Sigmoid colon (tissue), 7 donors: ENCODE data around the gene CYTH1. TPM values are rescaled to one million over a fixed set of nuclear protein-coding genes. Genes with fewer than 3 reads are reported as not detected.
"Not testable (repeated sequence)": the region's sequence is repeated elsewhere in the genome, so short reads cannot be mapped to it uniquely, and the experiment has no call there.

Experiments used
- DNase-seq: peaks from one replicate; pipeline ENCODE4 v3.0.0-alpha.2; 2019
- H3K27ac ChIP-seq, 4 donors: fragments of 200-600 bp; sonication (generic); one replicate each; pipeline ENCODE4 v1.5.1; 2016 to 2019; ENCODE audit warnings: mild to moderate bottlenecking in 1 of 4
- H3K27me3 ChIP-seq, 3 donors: fragments of 200-600 bp; sonication (generic); one replicate each; pipeline ENCODE4 v1.5.1; 2019; ENCODE audit warnings: mild to moderate bottlenecking in 1 of 3
- H3K36me3 ChIP-seq, 4 donors: fragments of 200-600 bp; sonication (generic); one replicate each; pipeline ENCODE4 v1.5.1; 2016 to 2019
- H3K4me1 ChIP-seq, 4 donors: fragments of 200-600 bp; sonication (generic); one replicate each; pipeline ENCODE4 v1.5.1; 2017 to 2019
- H3K4me3 ChIP-seq, 4 donors: fragments of 200-600 bp; sonication (generic); one replicate each; pipeline ENCODE4 v1.5.1; 2017 to 2019; ENCODE audit warnings: mild to moderate bottlenecking in 2 of 4, moderate library complexity in 1 of 4
- H3K9me3 ChIP-seq, 4 donors: fragments of 200-600 bp in 3 of 4; sonication (generic) in 3 of 4; one replicate each; pipeline versions ENCODE4 v1.5.1 to v1.6.1; 2013 to 2019
- CTCF ChIP-seq, 4 experiments: fragments of 450-650 bp in 3 of 4; fragments of 200-600 bp in 1 of 4; IDR thresholded peaks; one replicate each; pipeline ENCODE4 v1.5.1; 2016 to 2019; ENCODE audit warnings: antibody characterized with exemption in 4 of 4, mild to moderate bottlenecking in 3 of 4, moderate library complexity in 2 of 4
- EP300 ChIP-seq, 4 donors: sonication (generic); formaldehyde crosslinking; IDR thresholded peaks; one replicate each; pipeline ENCODE4 v1.6.1; 2017; ENCODE audit warnings: antibody characterized with exemption in 4 of 4
- POLR2A ChIP-seq, 2 donors: fragments of 450-650 bp; IDR thresholded peaks; one replicate each; pipeline ENCODE4 v1.6.1; 2016; ENCODE audit warnings: antibody characterized with exemption in 2 of 2, mild to moderate bottlenecking in 2 of 2, moderate library complexity in 2 of 2
- POLR2AphosphoS5 ChIP-seq, 4 donors: sonication (generic); formaldehyde crosslinking; IDR thresholded peaks; one replicate each; pipeline ENCODE4 v1.6.1; 2017; ENCODE audit warnings: antibody characterized with exemption in 4 of 4
- WGBS, 2 donors: extraction: QIAGEN DNeasy Blood & Tissue Kit; methylation state at CpG; one replicate each; pipeline ENCODE4 v1.1.7; 2013; 5-methylcytosine and 5-hydroxymethylcytosine counted together
- intact Hi-C: fragments of 100-400 bp; cut with DNase I; formaldehyde crosslinking; loops from one replicate; pipeline ENCODE4 v1.15.1; 2023
- polyA plus RNA-seq, 3 donors: library from polyadenylated mRNA; stranded (reverse); fragments of 200-250 nt; gene quantifications; one replicate each; pipeline ENCODE4 v1.2.3, GENCODE V29; 2013
- total RNA-seq, 4 donors: library from RNA; depleted of rRNA; stranded (reverse); fragments of >200 nt; gene quantifications; one replicate each; pipeline ENCODE4 v1.1.0, GENCODE V29; 2016
- donor health status: healthy with polysubstance abuse.
- donor health status: Bipolar disorder and iron deficiency.
- donor health status: healthy.

Gene CYTH1
- total and polyA plus RNA-seq, 7 donors, result 26.7 to 83.8 (median 38.5) TPM

- Histone ChIP-seq H3K27me3 (no peaks in the 10 kb centered on the region), H3K4me3 (no peak overlapping the region), H3K27ac (peak overlapping the region in 3 of 4 donors; percentile 5 to 30 (median 29)), H3K4me1 (peaks cover 0 to 27% (median 10%) of the 10 kb centered on the region in 4 donors), H3K36me3 (no peaks in the 10 kb centered on the region), H3K9me3 (no peaks in the 10 kb centered on the region)
- intact Hi-C loops, result no loop called here
- 38 to 63% methylated on average over 11 of the region's 11 CpGs for WGBS, 2 donors
- no peak for DNase-seq
- no peak for TF ChIP-seq EP300 (IDR thresholded peaks at IDR 0.05)
Observed at GRCh38 chr17:78759203-78759968, 22.7 kb downstream of the CYTH1 start.

DNA sequence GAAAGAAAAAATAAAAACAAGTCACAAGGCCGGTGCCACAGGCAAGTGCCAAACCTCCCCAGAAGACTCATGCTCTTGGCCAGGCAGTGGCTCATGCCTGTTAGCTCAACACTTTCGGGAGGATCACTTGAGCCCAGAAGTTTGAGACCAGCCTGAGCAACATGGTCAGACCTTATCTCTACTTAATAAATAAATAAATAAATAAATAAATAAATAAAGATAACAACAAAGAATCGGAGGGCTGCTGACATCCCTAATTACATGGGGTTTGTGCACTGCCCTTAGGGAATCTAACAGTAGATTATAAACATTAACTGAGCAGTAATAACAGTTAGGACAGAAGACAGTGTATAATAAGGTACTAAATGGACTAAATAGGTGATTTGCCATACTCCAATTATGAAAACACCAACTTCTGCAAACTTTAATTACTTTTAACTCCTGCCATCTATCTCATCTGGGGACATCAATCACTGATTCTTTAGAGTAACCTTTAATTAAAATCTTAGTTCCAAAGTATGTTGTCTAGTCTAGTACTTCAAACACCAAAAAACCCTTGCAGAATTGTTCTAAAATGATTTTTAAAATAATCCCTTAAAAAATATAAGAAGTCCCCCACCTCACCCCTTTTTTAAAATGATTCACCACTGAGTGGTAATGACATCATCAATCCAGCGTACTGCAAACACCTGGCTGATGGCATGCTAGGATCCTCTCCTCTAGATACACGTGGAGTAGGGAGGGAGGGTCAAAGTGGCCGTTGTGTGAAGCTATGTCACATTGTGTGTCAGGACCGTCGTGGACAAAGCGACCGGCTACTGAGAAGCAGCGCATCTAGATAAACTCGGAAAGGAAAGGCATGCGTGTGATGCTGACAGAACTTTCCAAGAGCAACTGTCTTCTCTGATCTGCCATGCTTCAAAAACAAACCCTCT is 28.5 kb downstream of the CYTH1 start:
- H3K4me1 ChIP-seq, result peaks cover 0 to 14% (median 8%) of the 10 kb centered on the region in 4 donors
- TF ChIP-seq POLR2AphosphoS5 (IDR thresholded peaks at IDR 0.05) (no peak), POLR2A (IDR thresholded peaks at IDR 0.05) (no peak), CTCF (IDR thresholded peaks at IDR 0.05) (no peak), EP300 (IDR thresholded peaks at IDR 0.05) (no peak)
- no peak overlapping the region for H3K4me3 ChIP-seq
- H3K36me3 ChIP-seq, result no peaks in the 10 kb centered on the region
- WGBS, 2 donors, result 85 to 88% methylated on average over 13 of the region's 13 CpGs
- H3K27ac ChIP-seq, result no peak overlapping the region
- no peak for DNase-seq
- intact Hi-C loops, result no loop called here
- H3K9me3 ChIP-seq, result no peaks in the 10 kb centered on the region
- H3K27me3 ChIP-seq, result no peaks in the 10 kb centered on the region

GRCh38 chr17:78751447-78752161 is 30.5 kb downstream of the CYTH1 start:
- Histone ChIP-seq H3K4me1 (peaks cover 0 to 24% (median 18%) of the 10 kb centered on the region in 4 donors), H3K4me3 (no peak overlapping the region), H3K9me3 (no peaks in the 10 kb centered on the region), H3K27ac (peak overlapping the region in 1 of 4 donors; percentile 21), H3K36me3 (no peaks in the 10 kb centered on the region), H3K27me3 (no peaks in the 10 kb centered on the region)
- DNase-seq, result no peak
- 82 to 85% methylated on average over 14 of the region's 14 CpGs for WGBS, 2 donors
- intact Hi-C loops, result no loop called here
- no peak for TF ChIP-seq CTCF (IDR thresholded peaks at IDR 0.05)
- TF ChIP-seq EP300 (IDR thresholded peaks at IDR 0.05), result no peak
- no peak for TF ChIP-seq POLR2AphosphoS5 (IDR thresholded peaks at IDR 0.05)
- TF ChIP-seq POLR2A (IDR thresholded peaks at IDR 0.05), result no peak

- H3K4me3 ChIP-seq, H3K36me3 ChIP-seq, H3K9me3 ChIP-seq, intact Hi-C loops, H3K27me3 ChIP-seq, DNase-seq: not testable (repeated sequence)
- Histone ChIP-seq H3K4me1 (peaks cover 0 to 29% (median 23%) of the 10 kb centered on the region in 4 donors), H3K27ac (peak overlapping the region in 1 of 4 donors; percentile 21)
- WGBS, 2 donors, result 93 to 95% methylated on average over 5 of the region's 5 CpGs
Observed at GRCh38 chr17:78751000-78751399, 31.1 kb downstream of the CYTH1 start.

DNA sequence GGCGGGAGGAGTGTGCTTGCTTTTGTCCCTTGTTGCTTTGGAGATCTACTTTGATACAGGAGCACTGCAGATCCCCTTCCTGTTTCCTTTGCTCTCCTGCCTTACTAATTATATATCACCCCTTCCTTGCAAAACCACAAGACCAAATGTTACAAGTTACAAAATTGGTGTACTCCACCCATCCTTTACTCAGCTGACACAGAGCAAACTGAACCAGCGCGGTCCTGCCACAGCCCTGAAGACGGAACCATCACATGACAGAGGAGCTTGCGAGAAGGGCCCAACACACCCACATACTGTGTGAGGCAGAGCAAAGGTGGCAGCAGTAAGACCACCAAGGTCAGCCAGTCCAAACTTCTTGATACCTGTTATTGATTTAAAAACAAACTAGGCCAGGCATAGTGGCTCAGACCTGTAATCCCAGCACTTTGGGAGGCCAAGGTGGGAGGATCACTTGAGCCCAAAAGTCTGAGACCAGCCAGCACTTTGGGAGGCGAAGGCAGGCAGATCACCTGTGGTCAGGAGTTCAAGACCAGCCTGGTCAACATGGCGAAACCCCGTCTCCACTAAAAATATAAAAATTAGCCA is 33.2 kb downstream of the CYTH1 start:
- Histone ChIP-seq H3K36me3 (no peaks in the 10 kb centered on the region), H3K27ac (peak overlapping the region; percentile 48 to 72 (median 57)), H3K9me3 (no peaks in the 10 kb centered on the region), H3K27me3 (no peaks in the 10 kb centered on the region), H3K4me3 (no peak overlapping the region), H3K4me1 (peaks cover 0 to 41% (median 34%) of the 10 kb centered on the region in 4 donors)
- WGBS, 2 donors, result 52 to 56% methylated on average over 8 of the region's 8 CpGs
- TF ChIP-seq EP300 (IDR thresholded peaks at IDR 0.05), result peak in 1 of 4 donors; percentile 65
- peak in 2 of 4 donors; percentile 40 to 65 for TF ChIP-seq POLR2AphosphoS5 (IDR thresholded peaks at IDR 0.05)
- TF ChIP-seq CTCF (IDR thresholded peaks at IDR 0.05), result no peak
- TF ChIP-seq POLR2A (IDR thresholded peaks at IDR 0.05), result no peak
- peak; percentile 85 for DNase-seq
- intact Hi-C loops, result loop anchor here (5.0 kb wide), 1 partner anchor 42 kb away; no protein-coding TSS in a partner anchor
